ENCODE data around the gene KRTAP10-2. TPM values are rescaled to one million over a fixed set of nuclear protein-coding genes. Genes with fewer than 3 reads are reported as not detected.
"Not testable (repeated sequence)": the region's sequence is repeated elsewhere in the genome, so short reads cannot be mapped to it uniquely, and the experiment has no call there.

The KRTAP10-2 gene
- total RNA-seq, 1 donor from 2014 or later = not detected

DNA sequence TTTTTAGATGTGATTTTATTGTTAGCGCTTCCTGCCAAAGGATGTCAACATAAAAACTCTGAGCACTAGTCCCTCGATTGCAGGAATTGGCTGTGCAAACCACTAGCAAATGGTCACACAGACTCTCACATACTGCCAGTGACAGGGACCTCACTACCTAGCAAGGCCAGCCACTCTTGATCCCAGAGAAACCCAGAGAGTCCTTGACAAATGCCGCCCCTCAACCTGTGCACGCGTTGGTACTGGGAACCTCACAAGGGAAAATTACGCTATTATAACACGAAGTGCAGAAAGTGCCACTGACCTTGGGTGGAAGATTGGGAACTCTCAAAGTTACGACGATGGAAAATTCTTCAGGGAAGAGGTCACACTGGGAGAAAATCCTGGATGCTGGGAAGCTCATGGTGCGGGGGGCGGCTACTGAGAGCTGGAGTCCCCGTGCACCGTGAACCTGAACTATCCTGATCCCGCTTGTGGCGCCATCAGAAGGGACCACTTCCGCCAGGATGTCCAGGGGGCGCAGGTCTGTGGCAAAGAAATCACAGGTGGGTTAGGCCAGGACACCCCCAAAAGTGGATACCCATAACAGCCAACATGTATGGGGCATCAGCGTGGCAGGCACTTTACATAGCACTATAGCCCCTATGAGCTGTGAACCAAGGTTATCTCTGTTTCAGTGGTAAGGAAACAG, 16.3 kb upstream of the KRTAP10-2 start:
- no peak for DNase-seq (ENCODE audit: low spot score)

DNA sequence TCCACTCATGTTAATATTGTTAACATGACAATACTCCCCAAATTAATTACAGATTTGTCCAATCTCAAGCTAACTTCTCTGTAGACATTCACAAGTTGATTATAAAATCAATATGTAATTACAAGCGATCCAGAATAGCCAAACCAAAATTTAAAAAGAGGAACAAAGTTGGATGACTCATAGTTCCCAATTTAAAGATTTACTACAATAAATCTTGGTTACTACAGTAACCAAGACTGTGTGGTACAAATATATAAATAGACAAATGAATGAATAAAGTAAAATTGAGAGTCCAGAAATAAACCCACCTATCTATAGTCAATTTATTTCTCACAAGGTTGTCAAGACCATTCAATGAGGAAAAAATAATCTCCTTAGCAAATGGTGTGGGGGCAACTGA, 15.1 kb upstream of the KRTAP10-2 start:
- no peak for DNase-seq (ENCODE audit: low spot score)

DNA sequence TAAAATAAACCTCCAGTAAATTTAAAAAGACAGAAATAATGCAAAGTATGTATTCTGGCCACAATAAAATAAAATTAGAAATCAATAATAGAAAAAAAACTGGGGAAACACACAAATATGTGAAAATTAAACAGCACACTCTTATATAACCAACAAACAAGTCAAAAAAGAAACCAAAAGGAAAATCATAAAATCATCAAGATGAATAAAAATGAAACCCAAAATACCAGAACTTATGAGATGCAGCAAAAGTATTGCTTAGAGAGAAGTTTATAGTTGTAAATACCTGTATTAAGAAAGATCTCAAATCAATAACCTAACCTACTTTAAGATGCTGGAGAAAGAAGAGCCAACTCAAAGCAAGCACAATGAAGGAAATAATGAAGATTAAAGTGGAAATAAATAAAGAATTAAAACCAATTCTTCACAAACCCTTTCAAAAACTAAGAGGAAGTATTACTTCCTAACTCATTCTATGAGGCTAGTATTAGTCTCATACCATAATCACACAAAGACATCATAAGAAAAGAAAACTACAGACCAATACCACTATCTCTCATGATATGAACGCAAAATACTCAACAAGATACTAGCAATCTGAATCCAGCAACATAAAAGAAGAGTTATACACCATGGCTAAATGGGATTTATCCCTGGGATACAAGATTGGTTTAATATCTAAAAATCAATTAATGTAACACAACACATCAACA, 13.7 kb upstream of the KRTAP10-2 start:
- no peak for DNase-seq (ENCODE audit: low spot score)

DNA sequence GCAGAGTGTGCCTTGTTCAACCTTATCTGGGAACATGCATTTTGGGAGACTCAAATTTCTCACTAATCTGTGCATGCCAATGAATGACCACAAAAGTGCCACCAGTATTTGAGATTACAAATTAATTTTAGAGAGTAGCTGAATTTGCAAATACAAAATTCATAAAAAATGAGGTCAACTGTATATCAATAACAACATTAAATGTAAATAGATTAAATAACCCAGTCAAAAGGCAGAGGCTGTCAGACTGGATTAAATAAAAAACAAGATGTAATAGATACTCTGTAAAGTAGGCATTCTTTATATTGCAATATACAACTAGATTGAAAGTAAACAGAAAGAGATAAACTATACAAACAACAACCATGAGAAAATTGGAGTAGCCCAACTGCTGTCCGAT, 12.8 kb upstream of the KRTAP10-2 start:
- no peak for DNase-seq (ENCODE audit: low spot score)

DNA sequence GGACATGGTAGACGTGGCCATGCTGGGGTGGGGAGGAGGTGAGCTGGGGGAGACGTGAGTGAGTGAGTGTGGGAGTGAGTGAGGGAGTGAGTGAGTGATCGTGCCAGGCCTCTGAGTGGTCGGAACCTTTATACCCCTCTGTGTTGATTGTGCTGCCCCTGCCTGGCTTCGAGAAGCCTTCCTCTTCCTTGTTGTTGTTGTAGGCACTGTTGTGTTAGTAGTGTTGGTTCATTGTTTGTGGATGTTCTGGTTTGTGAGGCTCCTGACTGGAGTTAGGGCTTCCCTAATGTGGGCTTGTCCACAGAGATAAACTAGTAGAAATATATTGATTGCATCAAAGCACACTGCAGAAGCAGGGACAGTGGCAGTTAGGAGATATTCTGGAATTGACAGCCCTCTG, 7.4 kb upstream of the KRTAP10-2 start, which contains the start of gene KRTAP10-3:
Gene KRTAP10-3, minus strand, starts transcription at position 101 of the 400 bp plus-strand sequence. Its CDS starts 80 bp downstream, at position 21.
- no peak for DNase-seq (ENCODE audit: low spot score)

DNA sequence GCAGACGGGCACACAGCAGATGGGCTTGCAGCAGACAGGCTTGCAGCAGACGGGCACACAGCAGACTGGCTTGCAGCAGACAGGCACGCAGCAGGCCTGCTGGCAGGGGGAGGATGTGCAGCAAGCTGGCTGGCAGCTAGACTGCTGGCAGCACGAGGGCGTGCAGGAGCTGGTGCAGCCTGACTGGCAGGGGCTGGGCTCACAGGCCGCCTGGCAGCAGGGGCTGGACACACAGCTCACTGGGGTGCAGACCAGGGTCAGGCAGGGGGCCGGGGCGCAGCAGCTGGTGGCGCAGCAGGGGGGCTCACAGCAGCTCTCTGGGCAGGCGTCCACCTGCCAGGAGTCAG, 7.0 kb upstream of the KRTAP10-2 start:
- not testable (repeated sequence) for DNase-seq (ENCODE audit: low spot score)

DNA sequence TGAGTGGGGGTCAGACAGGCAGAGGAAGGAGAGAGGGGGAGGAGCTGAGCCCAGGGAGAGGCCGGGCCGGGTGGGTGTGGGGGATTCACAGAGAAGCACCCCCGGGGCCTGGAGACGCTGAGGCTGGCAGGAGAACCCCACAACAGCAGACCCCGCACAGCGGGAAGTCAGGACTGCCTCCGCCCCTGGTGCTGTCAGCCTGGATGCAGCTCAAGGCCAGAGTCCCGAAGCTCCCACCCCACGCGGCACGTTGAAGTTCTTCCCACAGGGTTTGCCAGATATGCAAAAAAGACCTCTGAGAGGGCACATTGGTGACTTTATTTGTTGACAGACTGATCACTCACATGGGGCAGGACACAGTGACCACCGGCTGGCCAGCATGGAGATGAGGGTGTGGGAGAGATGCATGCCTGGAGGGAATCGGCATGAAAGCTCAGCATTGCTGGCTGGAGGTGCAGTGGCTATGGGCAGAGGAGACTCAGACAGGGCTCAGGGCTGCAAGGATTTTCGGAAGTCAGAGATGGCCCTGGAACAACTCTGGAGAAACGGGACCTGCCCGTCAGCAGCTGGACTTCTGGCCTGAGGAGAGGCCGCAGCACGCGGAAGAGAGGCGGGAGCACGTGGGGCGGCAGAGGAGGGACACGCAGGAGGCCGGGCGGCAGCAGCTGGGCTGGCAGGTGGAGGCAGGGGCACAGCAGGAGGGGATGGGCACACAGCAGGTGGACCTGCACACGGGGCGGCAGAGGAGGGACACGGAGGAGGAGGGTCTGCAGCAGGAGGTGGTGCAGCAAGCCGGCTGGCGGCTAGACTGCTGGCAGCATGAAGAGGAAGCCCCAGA, 6.4 kb upstream of the KRTAP10-2 start:
- DNase-seq (ENCODE audit: low spot score) = no peak

DNA sequence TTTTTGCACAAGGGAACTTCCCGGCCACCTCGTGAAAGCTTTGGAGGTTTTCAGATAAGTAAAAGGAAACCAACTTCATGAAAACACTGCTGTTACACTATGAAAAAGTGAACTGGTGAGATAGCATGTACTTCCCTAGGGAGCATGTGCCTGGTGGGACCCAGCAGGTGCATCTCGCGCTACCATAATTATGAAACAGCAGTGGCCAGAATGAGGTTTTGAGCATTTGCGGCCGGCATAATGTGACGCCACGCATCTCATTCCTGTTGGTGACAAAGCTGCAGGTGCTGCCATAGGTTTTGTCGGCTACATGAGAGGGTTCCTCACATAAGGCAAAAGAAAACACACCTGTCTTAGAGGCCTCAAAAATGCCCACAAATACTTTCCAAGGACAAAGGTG, 5.6 kb upstream of the KRTAP10-2 start:
- DNase-seq (ENCODE audit: low spot score) = no peak

DNA sequence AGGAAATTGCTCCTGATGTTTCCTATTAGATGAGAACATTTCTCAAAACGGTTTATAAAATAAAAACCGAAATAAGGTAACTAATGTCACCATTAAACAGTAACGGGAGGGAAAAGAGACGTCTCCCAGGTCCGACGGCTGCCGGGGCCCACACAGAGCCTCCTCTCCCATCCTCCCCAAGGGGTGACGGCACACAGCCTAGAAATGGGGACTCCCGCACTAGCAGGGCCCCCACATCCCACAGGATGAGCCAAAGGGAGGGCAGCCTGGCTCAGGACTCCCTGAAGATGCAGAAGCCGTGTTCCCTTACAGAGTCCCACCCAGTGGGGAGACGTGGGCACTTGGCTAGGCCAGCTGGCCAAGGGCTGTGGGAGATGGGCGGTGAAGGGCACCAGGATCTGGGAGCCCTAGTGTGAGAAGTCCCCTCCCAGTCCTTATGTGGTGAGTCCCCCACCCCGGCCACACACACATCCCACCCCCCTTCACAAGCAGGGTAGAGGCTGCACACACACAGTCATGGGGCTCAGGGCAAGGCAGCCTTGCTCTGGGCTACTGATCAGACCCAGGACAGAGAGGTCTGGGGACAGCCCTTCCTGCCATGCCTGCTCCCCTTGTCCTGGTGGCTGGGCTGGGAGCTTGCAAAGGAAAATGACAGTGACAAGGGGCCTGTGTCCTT, 4.0 kb upstream of the KRTAP10-2 start:
- DNase-seq (ENCODE audit: low spot score) = no peak

DNA sequence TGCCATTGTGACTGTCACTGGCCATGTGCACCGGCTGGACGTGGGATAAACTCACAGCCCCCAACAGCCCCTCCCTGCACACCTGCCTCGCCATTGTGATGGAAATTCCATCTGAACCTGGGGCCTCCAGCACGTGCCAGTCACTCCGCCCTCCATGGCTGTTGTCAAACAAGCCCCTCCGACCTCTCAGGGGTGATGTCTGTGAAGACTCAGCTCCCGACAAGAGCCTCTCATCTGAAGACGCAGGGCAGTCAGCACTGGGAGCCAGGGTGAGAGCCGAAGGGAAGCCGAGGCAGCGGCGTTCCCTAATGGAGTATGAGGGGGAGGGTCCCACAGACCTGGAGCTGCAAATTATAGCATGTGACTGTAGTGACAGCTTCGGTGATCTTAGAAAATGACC, 1.4 kb upstream of the KRTAP10-2 start:
- DNase-seq (ENCODE audit: low spot score) = no peak

DNA sequence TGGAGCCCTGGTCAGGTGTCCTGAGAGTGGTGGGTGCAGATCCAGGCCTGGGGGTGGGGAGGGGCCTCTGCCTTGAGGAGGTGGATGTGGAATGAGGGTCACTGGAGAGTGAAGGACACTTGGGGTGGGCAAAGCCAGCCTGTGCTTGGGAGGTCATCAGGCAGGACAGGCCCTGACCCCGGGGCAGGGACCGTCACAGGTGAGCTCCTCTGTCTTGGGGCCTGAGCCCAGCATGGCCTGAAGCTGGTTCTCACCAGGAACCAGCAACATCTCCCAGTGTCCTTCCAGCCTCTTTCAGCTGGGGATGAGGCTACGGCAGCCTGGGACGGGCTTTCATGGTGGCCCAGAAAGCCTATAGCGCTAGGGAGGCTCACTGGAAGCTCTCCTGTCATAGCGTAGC, 831 bp upstream of the KRTAP10-2 start:
- no peak for DNase-seq (ENCODE audit: low spot score)

DNA sequence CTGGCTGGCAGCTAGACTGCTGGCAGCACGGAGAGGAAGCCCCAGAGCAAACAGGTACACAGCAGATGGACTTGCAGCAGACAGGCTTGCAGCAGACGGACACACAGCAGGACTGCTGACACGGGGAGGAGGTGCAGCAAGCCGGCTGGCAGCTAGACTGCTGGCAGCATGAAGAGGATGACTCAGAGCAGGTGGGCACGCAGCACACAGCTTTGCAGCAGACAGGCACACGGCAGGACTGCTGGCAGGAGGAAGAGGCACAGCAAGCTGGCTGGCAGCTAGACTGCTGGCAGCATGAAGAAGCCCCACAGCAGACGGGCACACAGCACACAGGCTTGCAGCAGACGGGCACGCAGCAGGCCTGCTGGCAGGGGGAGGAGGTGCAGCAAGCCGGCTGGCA, 498 bp downstream of the KRTAP10-2 start:
- no peak for DNase-seq (ENCODE audit: low spot score)

DNA sequence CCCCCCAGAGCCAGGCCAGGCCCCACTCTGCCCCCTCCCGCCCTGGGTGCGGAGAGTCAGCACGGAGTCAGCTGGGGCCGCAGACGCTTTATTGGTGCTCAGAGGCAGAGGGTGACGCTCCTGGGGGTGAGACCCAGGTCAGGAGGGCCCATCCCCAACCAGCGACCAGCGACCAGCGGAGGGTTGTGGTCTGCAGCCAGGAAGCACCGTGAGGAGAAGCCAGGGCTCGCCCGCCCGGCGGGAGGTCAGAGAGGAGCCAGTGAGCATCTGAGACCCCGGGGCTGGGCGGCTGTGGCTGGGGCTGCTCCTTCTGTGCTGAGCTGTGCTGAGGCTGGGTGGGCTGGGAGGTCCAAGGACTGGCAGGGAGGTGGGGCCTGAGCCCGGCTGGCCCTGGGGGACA, 1.0 kb downstream of the KRTAP10-2 start:
- not testable (repeated sequence) for DNase-seq (ENCODE audit: low spot score)

DNA sequence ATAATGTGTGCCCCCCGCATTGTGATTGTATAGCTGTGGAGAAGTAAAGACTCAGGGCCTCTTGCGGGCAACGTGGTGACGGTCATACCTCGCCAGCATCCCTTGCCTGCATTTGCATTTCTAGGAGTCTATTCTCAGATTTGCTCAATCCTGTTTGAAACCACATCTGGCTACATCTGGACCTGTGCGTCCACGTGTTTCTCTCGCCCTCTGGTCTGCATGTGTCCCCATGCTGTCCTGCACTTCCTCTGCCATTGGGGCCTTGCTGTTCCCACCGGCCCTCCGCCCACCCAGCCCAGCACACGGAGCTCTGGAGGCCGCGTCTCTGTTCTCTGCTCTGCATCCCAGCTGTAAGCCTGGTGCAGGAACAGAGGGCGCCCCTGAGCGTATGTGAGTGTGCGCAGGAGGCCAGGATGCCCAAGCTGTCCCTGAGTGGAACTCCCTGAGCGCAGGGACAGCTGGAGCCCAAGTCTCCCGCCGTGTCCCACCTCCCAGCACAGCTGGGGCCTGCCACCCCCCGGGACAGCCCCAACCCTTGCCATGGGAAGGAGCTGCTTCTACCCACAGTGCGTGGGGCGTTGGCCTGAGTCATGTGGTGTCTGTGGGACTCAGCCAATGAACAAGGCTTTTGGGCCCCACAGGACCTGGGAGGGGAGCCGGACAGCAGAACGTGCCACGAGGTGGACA, 1.6 kb downstream of the KRTAP10-2 start:
- peak; percentile 5 for DNase-seq (ENCODE audit: low spot score)

DNA sequence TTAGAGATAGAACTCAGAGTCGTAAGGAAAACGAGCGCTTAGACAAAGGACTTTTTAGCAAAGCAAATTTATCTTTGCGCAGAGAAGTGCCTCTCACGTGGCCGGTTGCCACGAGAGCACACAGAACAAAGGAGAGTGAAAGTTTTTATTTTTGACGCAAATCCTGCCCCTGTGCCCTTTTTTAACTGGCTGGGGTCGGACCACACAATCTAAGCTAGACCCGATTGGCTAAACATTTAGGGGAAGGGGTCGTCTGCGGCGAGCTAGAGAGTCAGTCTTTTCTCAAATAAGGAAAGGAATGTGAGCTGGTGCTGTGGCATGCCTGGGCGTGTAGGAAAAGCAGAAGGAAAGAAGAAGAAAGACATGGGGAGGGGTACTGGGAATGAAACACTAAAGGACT, 2.4 kb downstream of the KRTAP10-2 start:
- no peak for DNase-seq (ENCODE audit: low spot score)

DNA sequence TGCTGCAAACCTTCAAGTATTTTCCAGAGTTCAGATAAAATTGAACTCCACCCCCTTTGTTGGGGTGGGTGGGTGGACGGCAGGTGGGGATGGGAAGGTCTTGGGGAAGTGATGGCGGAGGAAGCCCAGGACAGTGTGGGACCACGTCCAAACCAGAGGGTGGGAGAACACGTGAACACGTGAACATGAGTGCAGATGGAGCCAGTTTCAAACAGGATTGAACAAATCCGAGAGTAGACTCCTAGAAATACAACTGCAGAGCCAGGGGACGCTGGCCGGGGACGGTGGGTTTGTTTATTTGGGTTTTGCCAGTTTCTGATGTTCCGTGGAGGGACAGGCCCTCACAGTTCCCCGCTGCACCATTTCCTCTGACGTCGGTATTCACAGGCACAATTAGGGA, 2.9 kb downstream of the KRTAP10-2 start:
- no peak for DNase-seq (ENCODE audit: low spot score)

DNA sequence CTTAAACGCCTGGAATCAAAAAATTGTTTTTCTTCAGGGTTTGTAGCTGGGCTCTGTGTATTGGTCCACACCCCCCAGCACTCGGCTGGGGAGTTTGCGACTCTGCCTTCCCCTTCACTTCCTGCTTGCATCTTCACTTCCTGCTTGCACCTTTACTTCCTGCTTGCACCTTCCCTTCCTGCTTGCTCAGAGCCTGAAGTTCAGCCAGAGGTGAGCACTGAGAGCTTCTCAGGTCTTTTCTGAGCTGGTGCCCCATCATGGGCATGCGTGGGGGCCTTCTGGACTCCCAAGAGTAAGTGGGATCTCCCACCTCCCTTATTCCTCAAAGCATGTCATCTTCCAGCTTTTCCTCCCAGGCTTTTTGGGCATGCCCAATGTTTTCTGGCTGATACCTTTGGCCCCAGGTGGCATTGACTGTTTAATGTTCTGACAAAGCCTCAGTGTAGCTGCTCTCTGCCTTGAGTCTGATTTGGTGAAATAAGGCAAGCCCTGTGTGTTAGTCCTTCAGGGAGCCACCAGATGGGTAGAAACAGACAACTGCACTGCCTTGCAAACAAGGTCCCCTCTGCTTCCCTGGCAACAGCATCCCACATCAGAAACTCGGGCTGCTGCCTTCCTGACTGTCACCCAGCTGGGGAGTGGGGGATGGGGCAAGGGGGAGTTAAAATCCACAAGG, 3.5 kb downstream of the KRTAP10-2 start:
- DNase-seq (ENCODE audit: low spot score) = no peak

DNA sequence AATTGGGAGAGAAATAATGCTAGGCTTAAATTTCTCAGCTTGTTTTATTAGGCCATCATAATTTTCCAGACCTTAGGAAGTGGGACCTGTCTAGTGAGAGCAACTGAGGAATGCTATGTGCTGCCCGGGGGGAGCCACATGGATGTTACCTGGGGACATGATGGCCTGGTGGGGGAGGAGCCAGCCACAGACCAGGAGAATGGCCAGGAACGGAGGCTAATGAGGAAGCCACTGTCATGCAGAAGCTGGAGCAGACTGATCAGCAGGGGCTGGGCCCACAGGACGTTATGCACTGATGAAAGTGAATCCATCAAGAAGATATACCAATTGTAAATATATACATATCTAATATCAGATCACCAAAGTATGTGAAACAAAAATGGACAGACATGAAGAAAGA, 6.7 kb downstream of the KRTAP10-2 start:
- no peak for DNase-seq (ENCODE audit: low spot score)

DNA sequence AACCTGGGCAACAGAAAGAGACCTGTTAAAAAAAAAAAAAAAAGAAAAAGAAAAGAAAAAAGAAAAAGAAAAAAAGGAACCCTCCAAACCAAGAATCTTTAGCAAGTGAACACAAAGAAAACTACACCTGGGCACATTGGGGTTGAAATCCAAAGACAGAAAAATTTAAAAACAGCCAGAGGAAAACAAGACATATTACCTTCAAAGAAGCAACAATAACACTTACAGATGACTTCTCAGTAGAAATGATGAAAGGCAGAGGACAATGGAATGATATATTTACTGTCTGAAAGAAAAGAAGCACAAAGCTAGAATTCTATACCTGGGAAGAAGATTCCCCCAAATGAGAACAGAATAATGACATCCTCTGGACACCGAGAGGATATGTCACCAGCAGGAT, 8.6 kb downstream of the KRTAP10-2 start:
- DNase-seq (ENCODE audit: low spot score) = no peak

DNA sequence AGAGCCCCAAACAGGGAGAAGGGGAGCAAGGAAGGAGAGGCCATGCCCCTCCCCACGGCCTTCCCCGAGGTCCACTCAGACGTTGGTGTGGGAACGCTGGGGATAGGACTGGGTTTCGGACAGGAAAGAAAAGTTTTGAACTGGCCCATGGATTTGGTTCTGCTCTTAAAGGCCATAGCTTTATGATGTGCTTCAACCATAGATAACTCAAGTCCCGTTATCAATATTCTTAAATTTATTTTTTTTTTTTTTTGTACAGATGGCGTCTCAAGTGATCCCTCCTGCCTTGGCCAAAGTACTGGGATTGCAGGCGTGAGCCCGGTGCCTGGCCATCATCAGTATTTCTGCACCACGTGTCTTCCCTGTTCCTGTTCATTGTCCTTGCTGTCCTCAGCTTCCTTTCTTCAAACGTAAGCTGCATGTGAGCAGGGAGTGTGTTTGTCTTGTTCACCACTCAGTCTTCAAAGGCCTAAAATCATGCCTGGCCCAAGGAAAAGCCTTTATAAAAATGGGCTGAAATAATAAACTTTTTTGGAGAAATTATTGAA, 10.5 kb downstream of the KRTAP10-2 start:
- no peak for DNase-seq (ENCODE audit: low spot score)

Data from mucosa of gallbladder (tissue), 1 donor.